Measurements from ENCODE around the gene HOXD11.

GRCh38 chr2:176088048-176088936, 18.8 kb upstream of the HOXD11 start:
- TF ChIP-seq, protein P1, sequence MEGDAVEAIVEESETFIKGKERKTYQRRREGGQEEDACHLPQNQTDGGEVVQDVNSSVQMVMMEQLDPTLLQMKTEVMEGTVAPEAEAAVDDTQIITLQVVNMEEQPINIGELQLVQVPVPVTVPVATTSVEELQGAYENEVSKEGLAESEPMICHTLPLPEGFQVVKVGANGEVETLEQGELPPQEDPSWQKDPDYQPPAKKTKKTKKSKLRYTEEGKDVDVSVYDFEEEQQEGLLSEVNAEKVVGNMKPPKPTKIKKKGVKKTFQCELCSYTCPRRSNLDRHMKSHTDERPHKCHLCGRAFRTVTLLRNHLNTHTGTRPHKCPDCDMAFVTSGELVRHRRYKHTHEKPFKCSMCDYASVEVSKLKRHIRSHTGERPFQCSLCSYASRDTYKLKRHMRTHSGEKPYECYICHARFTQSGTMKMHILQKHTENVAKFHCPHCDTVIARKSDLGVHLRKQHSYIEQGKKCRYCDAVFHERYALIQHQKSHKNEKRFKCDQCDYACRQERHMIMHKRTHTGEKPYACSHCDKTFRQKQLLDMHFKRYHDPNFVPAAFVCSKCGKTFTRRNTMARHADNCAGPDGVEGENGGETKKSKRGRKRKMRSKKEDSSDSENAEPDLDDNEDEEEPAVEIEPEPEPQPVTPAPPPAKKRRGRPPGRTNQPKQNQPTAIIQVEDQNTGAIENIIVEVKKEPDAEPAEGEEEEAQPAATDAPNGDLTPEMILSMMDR (IDR thresholded peaks at IDR 0.05; ENCODE audit: extremely low read depth in 1 of 2, insufficient read depth in 1 of 2, low read depth in 1 of 2, low read length in 2 of 2) = peak; percentile 68 to 87
- TF ChIP-seq POLR2A (IDR thresholded peaks at IDR 0.05; ENCODE audit: low read depth, low read length) = no peak
- no peak for TF ChIP-seq POLR2AphosphoS5 (IDR thresholded peaks at IDR 0.05; ENCODE audit: insufficient read depth, low read depth, low read length)
- TF ChIP-seq MAX (IDR thresholded peaks at IDR 0.05; ENCODE audit: insufficient read depth, insufficient read length) = no peak
- TF ChIP-seq JUN (IDR thresholded peaks at IDR 0.05; ENCODE audit: borderline replicate concordance, insufficient read depth, insufficient read length, low read depth) = no peak

Measured in endothelial cell of umbilical vein (primary cell).